Effector CD4-positive, alpha-beta T cell (primary cell): ENCODE results near the gene GTF2I.
"Not testable (repeated sequence)": the region's sequence is repeated elsewhere in the genome, so short reads cannot be mapped to it uniquely, and the experiment has no call there.

Experiments used
- DNase-seq: peaks from one replicate; pipeline ENCODE4 v3.0.0-alpha.2; 2020

Gene GTF2I

GRCh38 chr7:74781746-74782145 lies 124.2 kb downstream of the GTF2I start:
- DNase-seq, result not testable (repeated sequence)

- not testable (repeated sequence) for DNase-seq
Observed at GRCh38 chr7:74783595-74783994, 126.1 kb downstream of the GTF2I start.

- DNase-seq, result peak; percentile 88
Observed at GRCh38 chr7:74788369-74789150, 131.0 kb downstream of the GTF2I start.

GRCh38 chr7:74789200-74789736 lies 131.8 kb downstream of the GTF2I start:
- DNase-seq, result not testable (repeated sequence)

DNA sequence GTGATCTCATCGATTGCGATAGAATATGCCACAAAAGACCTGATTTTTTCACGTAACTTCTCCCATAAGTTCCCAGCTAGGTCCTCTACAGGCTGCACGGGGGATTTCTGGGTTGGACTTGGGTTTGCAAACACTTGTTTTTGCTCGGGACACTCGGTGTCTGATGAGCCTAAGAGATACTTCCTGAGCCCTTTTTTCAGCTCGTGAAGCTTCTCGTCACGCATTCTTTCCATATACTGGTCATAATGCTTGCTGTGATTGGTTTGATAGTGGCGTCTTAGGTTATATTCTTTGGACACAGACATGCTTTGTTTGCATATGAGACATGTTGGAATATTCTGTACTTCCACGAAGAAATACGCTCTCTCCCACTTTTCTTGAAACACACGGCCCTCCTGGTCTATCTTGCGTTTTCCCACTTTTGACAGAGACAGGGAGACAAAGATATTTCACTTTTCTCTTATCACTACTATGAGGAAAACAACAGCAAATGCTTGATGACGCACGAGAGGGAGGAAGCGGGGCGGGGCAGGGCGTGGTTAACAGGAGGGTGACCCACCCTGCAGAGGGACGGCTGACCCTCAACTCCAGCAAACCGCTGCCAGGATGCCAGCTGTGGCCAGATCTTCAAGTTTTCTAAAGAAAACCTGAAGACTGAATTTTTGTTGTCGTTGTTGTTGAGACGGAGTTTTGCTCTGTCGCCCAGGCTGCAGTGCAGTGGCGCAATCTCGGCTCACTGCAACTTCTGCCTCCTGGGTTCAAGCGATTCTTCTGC lies 140.5 kb downstream of the GTF2I start:
- not testable (repeated sequence) for DNase-seq

DNA sequence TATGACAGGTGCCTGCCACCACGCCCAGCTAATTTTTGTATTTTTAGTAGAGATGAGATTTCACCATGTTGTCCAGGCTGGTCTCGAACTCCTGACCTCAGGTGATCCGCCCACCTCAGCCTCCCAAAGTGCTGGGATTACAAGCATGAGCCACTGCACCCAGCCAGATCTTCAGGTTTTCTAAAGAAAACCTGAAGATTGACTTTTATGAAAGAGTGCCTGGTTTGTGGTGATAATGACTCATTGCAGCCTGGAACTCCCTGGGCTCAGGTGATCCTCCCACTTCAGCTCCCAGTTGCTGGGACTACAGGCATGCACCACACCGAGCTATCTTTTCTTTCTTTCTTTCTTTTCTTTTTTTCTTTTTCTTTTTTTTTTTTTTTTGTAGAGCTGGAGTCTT lies 141.1 kb downstream of the GTF2I start:
- DNase-seq, result not testable (repeated sequence)
